Measurements from ENCODE around the gene MAGIX.

The MAGIX gene

DNA sequence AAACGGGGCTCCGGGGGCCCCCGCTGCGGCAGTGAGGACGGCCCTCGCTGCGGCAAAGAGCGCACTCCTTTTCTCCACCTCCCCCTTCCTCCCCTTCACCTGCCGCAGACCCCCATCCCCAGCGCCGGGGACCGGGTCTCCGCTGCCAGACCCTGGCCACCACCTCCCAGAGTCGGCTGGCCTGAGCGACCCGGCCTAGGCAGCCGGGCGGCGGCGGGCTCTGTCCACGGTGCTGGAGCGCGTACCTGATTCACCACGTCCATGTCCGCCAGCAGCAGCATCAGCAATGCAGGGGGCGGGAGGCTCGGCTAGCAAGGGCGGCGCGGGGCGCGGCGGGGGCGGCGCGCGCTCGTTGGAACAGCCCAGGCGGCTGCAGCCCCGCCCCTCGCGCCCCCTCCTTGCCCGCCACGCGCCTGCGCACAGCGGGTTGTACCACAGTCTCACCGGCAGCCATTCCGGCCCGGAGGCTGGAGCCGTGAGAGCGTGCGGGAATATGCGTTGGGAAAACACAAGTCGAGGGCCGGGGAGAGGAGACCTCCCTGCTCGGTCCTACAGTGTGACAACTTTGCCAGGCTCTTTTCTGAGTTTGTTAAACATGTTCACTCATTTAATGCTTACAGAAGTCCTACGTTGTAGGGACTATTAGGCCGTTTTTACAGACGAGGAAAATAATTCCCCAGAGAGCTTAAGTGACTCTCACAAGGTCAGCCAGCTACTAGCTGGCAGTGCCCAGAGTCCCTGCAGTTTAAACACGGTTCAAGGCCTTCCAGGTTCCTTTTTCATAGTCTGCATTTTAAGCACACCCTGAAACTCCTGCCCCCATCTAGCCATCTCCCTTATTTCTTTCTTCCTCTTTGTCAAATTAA, 37.6 kb downstream of the MAGIX start, which contains the start of gene SYP:
SYP (minus strand) TSS at position 288 of the 866 bp plus-strand sequence; CDS start at position 281, 7 bp downstream.
- peak; percentile 100 for FAIRE-seq
- TF ChIP-seq POLR2AphosphoS5 (IDR thresholded peaks at IDR 0.05; ENCODE audit: low read depth, low read length), result peak; percentile 79
- TF ChIP-seq PAX5 (IDR thresholded peaks at IDR 0.05; ENCODE audit: insufficient read depth, low read length, severe bottlenecking), result peak; percentile 18
- TF ChIP-seq POLR2A (IDR thresholded peaks at IDR 0.05; ENCODE audit: low read depth, low read length), result peak; percentile 77
- TF ChIP-seq SPI1 (IDR thresholded peaks at IDR 0.05; ENCODE audit: low read depth, low read length), result no peak
- TF ChIP-seq POU2F2 (IDR thresholded peaks at IDR 0.05; ENCODE audit: low read depth, low read length), result 0 out of 2 replicates have a peak, but pooled peaks have one; percentile 10
- TF ChIP-seq TAF1 (IDR thresholded peaks at IDR 0.05; ENCODE audit: low read depth, low read length), result 0 out of 2 replicates have a peak, but pooled peaks have one; percentile 58

DNA sequence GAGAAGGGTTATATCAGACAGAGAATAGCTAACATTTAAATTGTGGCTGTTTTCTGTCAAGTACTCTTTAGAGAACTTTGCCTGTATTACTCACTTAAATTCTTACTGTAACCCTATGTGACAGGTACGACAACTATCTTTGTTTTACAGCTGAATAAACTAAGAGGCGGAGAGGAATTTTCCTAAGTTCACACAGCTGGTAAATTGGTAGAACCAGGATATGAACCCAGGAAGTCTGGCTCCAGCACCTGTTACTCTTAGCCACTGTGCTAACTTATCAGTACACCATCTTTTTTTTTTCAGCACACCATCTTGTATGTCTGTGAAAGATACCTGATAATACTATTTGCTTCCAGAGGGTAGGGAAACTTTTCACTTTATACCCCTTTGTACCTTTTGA, 39.5 kb downstream of the MAGIX start:
- DNase-seq (ENCODE audit: insufficient read length, low spot score) (no peak), FAIRE-seq (no peak)
- no peak for TF ChIP-seq POLR2A (IDR thresholded peaks at IDR 0.05; ENCODE audit: low read depth, low read length)
- TF ChIP-seq SPI1 (IDR thresholded peaks at IDR 0.05; ENCODE audit: low read depth, low read length), result no peak
- no peak for TF ChIP-seq TAF1 (IDR thresholded peaks at IDR 0.05; ENCODE audit: low read depth, low read length)
- no peak for TF ChIP-seq POLR2AphosphoS5 (IDR thresholded peaks at IDR 0.05; ENCODE audit: low read depth, low read length)
- TF ChIP-seq PAX5 (IDR thresholded peaks at IDR 0.05; ENCODE audit: insufficient read depth, low read length, severe bottlenecking), result no peak
- no peak for TF ChIP-seq POU2F2 (IDR thresholded peaks at IDR 0.05; ENCODE audit: low read depth, low read length)

More for the DNA sequence above, 37.6 kb downstream of the MAGIX start, which contains the start of gene SYP:
- peak; percentile 82 for DNase-seq (ENCODE audit: insufficient read length, low spot score)

DNA sequence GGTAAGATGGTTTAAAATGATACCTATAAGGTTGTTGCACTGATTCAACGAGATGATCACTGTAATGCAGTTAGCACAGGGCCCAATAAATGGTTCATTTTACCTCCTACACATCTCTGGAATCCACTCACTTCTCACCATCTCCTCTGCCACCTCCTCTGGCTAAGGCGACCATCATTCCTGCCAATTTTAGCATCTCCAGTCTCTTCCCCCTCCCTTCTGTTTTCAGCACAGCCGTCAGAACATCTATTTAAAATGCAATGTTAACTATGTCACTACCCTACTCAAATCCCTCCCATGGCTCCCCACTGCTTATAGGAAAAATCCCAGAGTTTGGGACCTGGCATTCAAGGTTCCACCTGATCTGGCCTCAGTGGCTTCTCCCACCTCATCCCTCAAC, 41.0 kb downstream of the MAGIX start:
- FAIRE-seq, result no peak

DNA sequence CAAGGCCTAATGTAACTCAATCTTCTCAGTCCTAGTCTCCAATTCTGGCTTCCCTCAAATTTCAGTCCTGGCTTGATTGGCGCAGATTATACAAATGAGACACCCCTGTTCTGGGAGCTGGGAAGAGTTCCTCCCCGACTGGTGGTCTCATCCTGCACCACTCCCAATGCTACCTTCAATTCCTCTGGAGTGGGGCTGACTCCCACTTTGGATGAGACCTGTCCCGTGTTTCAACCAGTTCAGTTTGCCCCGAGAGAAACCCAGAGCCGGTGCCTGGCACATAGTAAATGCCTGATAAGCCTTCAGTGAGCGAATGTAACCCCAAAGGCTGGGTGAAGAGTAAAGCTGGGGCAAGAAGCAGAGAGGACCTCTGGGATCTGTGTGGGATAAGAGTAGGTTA, 41.5 kb downstream of the MAGIX start:
- DNase-seq (ENCODE audit: insufficient read length, low spot score) (no peak), FAIRE-seq (no peak)
- TF ChIP-seq TAF1 (IDR thresholded peaks at IDR 0.05; ENCODE audit: low read depth, low read length) (no peak), POLR2A (IDR thresholded peaks at IDR 0.05; ENCODE audit: low read depth, low read length) (no peak), PAX5 (IDR thresholded peaks at IDR 0.05; ENCODE audit: insufficient read depth, low read length, severe bottlenecking) (no peak), POU2F2 (IDR thresholded peaks at IDR 0.05; ENCODE audit: low read depth, low read length) (no peak), SPI1 (IDR thresholded peaks at IDR 0.05; ENCODE audit: low read depth, low read length) (no peak), POLR2AphosphoS5 (IDR thresholded peaks at IDR 0.05; ENCODE audit: low read depth, low read length) (no peak)

More for the DNA sequence above, 41.0 kb downstream of the MAGIX start:
- TF ChIP-seq POU2F2 (IDR thresholded peaks at IDR 0.05; ENCODE audit: low read depth, low read length) (no peak), POLR2A (IDR thresholded peaks at IDR 0.05; ENCODE audit: low read depth, low read length) (no peak), POLR2AphosphoS5 (IDR thresholded peaks at IDR 0.05; ENCODE audit: low read depth, low read length) (no peak), SPI1 (IDR thresholded peaks at IDR 0.05; ENCODE audit: low read depth, low read length) (no peak), TAF1 (IDR thresholded peaks at IDR 0.05; ENCODE audit: low read depth, low read length) (no peak), PAX5 (IDR thresholded peaks at IDR 0.05; ENCODE audit: insufficient read depth, low read length, severe bottlenecking) (no peak)
- DNase-seq (ENCODE audit: insufficient read length, low spot score), result no peak

DNA sequence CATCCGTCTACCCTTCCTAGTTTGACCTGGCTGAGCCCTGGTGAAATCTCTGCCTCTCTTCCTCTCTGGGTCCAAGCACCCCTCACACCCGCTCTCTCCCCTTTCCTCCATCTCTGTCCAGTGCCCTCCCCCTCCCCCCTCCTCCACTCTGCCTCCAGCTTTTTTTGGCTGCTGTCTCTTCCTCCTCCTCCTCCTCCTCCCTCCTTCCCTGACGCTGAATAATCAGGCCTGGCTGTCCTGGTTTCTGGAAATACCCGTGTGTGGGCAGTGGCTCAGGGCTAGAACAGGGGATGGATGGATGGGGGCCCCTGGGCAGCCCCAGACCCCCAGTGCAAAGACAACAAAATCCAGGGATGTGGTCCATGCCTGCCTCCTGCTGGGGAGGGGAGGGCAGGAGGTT, 42.2 kb downstream of the MAGIX start:
- no peak for DNase-seq (ENCODE audit: insufficient read length, low spot score)
- FAIRE-seq, result no peak
- TF ChIP-seq TAF1 (IDR thresholded peaks at IDR 0.05; ENCODE audit: low read depth, low read length) (no peak), POLR2A (IDR thresholded peaks at IDR 0.05; ENCODE audit: low read depth, low read length) (no peak), POLR2AphosphoS5 (IDR thresholded peaks at IDR 0.05; ENCODE audit: low read depth, low read length) (no peak), PAX5 (IDR thresholded peaks at IDR 0.05; ENCODE audit: insufficient read depth, low read length, severe bottlenecking) (no peak), POU2F2 (IDR thresholded peaks at IDR 0.05; ENCODE audit: low read depth, low read length) (no peak), SPI1 (IDR thresholded peaks at IDR 0.05; ENCODE audit: low read depth, low read length) (no peak)

DNA sequence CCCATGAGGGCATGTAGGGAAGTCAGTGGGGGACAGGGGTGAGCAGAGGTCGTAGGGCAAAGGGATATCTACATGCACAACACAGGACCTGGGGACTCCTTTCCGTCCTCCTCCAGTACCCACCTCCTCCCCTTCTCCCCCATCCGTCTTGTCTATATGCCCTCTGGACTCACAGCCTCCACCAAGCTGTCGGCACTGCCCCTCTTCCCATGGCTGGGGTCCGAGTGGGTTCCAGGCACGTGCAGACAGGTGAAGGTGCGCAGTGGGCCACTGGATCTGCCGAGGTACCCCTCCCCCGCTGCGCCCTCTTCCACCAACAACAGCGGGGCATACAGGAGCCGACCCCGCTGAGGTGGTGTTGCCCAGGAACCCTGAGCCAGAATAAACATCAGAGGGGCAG, 42.9 kb downstream of the MAGIX start:
- TF ChIP-seq SPI1 (IDR thresholded peaks at IDR 0.05; ENCODE audit: low read depth, low read length) (no peak), POLR2AphosphoS5 (IDR thresholded peaks at IDR 0.05; ENCODE audit: low read depth, low read length) (no peak)

DNA sequence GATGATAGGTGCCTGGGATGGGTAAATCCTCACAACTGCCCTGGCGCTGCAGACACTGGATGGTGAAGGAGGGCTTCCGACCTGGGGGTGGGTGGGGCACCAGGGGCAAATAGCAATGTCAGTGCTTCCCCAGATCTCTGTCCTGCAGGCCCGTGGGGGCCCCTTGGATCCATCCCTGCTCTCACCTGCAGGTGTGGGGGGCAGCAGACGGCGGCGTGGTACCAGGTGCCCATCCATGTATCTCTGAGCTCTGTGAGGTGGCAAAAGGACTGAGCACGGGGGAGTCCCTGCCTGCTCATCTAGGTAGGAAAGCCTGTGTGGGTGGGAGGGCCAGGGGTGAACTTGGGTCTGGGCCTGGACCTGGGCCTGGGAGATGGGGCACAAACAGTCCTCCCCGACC, 44.0 kb downstream of the MAGIX start:
- no peak for FAIRE-seq
- no peak for DNase-seq (ENCODE audit: insufficient read length, low spot score)
- TF ChIP-seq POLR2AphosphoS5 (IDR thresholded peaks at IDR 0.05; ENCODE audit: low read depth, low read length), result no peak
- TF ChIP-seq PAX5 (IDR thresholded peaks at IDR 0.05; ENCODE audit: insufficient read depth, low read length, severe bottlenecking), result no peak
- TF ChIP-seq POU2F2 (IDR thresholded peaks at IDR 0.05; ENCODE audit: low read depth, low read length), result no peak
- TF ChIP-seq POLR2A (IDR thresholded peaks at IDR 0.05; ENCODE audit: low read depth, low read length), result no peak
- TF ChIP-seq TAF1 (IDR thresholded peaks at IDR 0.05; ENCODE audit: low read depth, low read length), result no peak
- TF ChIP-seq SPI1 (IDR thresholded peaks at IDR 0.05; ENCODE audit: low read depth, low read length), result no peak

More for the DNA sequence above, 42.9 kb downstream of the MAGIX start:
- FAIRE-seq, result no peak
- no peak for DNase-seq (ENCODE audit: insufficient read length, low spot score)

DNA sequence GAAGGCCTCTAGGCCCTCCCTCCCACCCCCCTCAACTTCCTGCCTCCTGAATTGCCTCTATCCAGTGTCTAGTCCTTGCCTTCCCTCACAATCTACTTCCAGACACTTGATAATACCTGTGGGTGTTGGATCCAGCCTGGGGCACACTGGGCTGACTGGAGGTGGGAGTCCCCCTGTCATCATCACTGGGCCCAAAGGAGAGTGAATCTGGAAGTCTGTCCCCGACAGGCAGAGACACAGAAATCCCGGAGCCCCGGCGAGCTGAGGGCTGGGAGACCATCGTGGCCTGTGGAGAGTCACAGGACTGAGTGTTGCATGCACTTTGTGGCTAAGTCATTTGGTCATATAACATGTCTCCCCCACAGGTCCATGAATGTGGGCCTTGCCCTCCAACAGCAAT, 45.8 kb downstream of the MAGIX start:
- no peak for TF ChIP-seq TAF1 (IDR thresholded peaks at IDR 0.05; ENCODE audit: low read depth, low read length)
- TF ChIP-seq POLR2A (IDR thresholded peaks at IDR 0.05; ENCODE audit: low read depth, low read length), result no peak
- no peak for TF ChIP-seq POLR2AphosphoS5 (IDR thresholded peaks at IDR 0.05; ENCODE audit: low read depth, low read length)
- no peak for TF ChIP-seq PAX5 (IDR thresholded peaks at IDR 0.05; ENCODE audit: insufficient read depth, low read length, severe bottlenecking)
- no peak for TF ChIP-seq POU2F2 (IDR thresholded peaks at IDR 0.05; ENCODE audit: low read depth, low read length)
- TF ChIP-seq SPI1 (IDR thresholded peaks at IDR 0.05; ENCODE audit: low read depth, low read length), result no peak
- FAIRE-seq (no peak), DNase-seq (ENCODE audit: insufficient read length, low spot score) (no peak)

DNA sequence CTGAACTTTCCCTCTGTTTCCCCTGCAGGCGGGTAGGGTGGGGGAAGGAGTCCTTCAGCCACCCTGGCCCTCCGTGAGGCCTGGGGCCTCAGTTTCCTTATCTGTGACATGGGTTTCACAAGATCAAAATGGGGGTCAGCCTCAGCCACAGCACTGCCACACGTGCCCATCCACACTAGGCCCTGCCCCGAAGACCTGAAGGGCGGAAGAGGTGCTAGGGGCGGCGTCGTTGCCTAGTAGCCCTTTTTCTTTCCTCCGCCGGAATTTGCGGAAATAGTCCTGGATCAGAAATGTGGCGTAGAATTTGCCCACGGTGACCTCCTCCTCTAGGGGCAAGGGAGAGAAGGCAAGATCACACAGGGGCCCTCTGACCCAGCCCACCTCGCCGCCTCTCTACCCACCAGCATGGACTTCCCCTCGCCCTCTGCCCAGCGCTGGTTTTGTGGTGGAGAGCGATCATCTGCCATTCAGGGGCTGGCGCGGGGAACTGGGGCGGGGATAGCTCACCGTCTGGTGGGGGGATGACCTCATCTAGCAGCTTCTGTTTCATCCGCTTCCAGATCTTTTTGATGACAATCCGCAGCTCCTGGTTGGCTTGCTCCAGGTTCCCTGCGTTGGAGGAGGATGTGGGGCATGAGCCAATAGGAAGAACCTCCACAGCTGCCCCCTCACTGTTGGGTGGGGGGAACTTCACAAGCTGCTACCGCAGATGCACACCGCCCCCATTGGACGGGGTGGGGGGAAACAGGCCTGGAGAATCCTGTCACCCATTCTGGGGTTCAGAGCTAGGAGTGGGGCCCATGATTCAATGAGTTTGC, 47.1 kb downstream of the MAGIX start:
- TF ChIP-seq PAX5 (IDR thresholded peaks at IDR 0.05; ENCODE audit: insufficient read depth, low read length, severe bottlenecking) (no peak), POLR2A (IDR thresholded peaks at IDR 0.05; ENCODE audit: low read depth, low read length) (no peak), POU2F2 (IDR thresholded peaks at IDR 0.05; ENCODE audit: low read depth, low read length) (no peak), TAF1 (IDR thresholded peaks at IDR 0.05; ENCODE audit: low read depth, low read length) (no peak), POLR2AphosphoS5 (IDR thresholded peaks at IDR 0.05; ENCODE audit: low read depth, low read length) (no peak), SPI1 (IDR thresholded peaks at IDR 0.05; ENCODE audit: low read depth, low read length) (no peak)
- FAIRE-seq, result no peak
- DNase-seq (ENCODE audit: insufficient read length, low spot score), result no peak
